Endothelial cell of umbilical vein (primary cell): Measurements from ENCODE around the gene KCP. TPM values are rescaled to one million over a fixed set of nuclear protein-coding genes. Genes with fewer than 3 reads are reported as not detected.

ENCODE experiments used
- BruUV-seq: library from RNA; stranded (reverse); fragments of 400-500 nt; replicated peaks from 2 replicates; lab custom pipeline; 2021; lab: Mats Ljungman, UMichigan
- CTCF ChIA-PET: fragments of 300-600, 350-600 bp; sonication (Branson Sonifier 250); formaldehyde crosslinking; loops from one replicate; lab custom pipeline; 2021; ENCODE audit warnings: antibody characterized with exemption, inconsistent platforms; lab: Charles Lee
- POLR2A ChIA-PET: fragments of 300-600, 350-600 bp; sonication (Branson Sonifier 250); formaldehyde crosslinking; loops from one replicate; lab custom pipeline; 2021; ENCODE audit warnings: antibody characterized with exemption, inconsistent platforms; lab: Charles Lee
- DNase-seq: peaks from one replicate; pipeline ENCODE4 v3.0.0-alpha.2; 2011; ENCODE audit warnings: low read depth, low spot score
- FAIRE-seq: peaks from 2 replicates; lab custom pipeline; 2011; peaks lifted over from hg19 to GRCh38; lab: Jason Lieb, UNC
- H2AFZ ChIP-seq: 2 replicates; pipeline ENCODE4 v1.6.0; 2012; ENCODE audit warnings: low read depth, low read length, control low read depth, inconsistent platforms
- H3K27ac ChIP-seq: 2 replicates; pipeline ENCODE4 v1.5.1; 2011; ENCODE audit warnings: low read depth, mild to moderate bottlenecking, control low read depth, low read length, moderate library complexity; ENCODE audit not compliant: insufficient read depth
- H3K27me3 ChIP-seq, 2 experiments: 2 replicates each; pipeline versions ENCODE4 v1.6.0 to v1.6.1; 2011; ENCODE audit warnings: low read length in 2 of 2, mixed read lengths in 1 of 2; ENCODE audit not compliant: control insufficient read depth in 2 of 2, insufficient read depth in 2 of 2
- H3K36me3 ChIP-seq, 2 experiments: 2 replicates in 1 of 2; 3 replicates in 1 of 2; pipeline ENCODE4 v1.5.1; 2011; ENCODE audit warnings: low read length in 2 of 2, mild to moderate bottlenecking in 1 of 2, moderate library complexity in 1 of 2; ENCODE audit not compliant: control insufficient read depth in 2 of 2, insufficient read depth in 2 of 2; ENCODE audit errors: extremely low read depth in 1 of 2
- H3K4me1 ChIP-seq: 3 replicates; pipeline ENCODE4 v1.5.1; 2011; ENCODE audit warnings: mild to moderate bottlenecking, low read length; ENCODE audit not compliant: control insufficient read depth, insufficient read depth; ENCODE audit errors: extremely low read depth
- H3K4me2 ChIP-seq: 2 replicates; pipeline ENCODE4 v1.6.1; 2011; ENCODE audit warnings: low read length, control low read depth, mixed read lengths; ENCODE audit not compliant: insufficient read depth
- H3K4me3 ChIP-seq, 3 experiments: fragments of 200-600 bp in 1 of 3; sonication (generic), shearing (Covaris generic) in 1 of 3; replicated peaks in 1 of 3; 2 replicates each; pipeline ENCODE4 v1.5.1; 2011 to 2016; ENCODE audit warnings: control low read depth in 3 of 3, low read length in 3 of 3, mild to moderate bottlenecking in 2 of 3, inconsistent platforms in 1 of 3, low read depth in 1 of 3, moderate library complexity in 1 of 3; ENCODE audit not compliant: insufficient read depth in 1 of 3
- H3K79me2 ChIP-seq: 2 replicates; pipeline ENCODE4 v1.6.0; 2012; ENCODE audit warnings: low read length, inconsistent platforms; ENCODE audit not compliant: control insufficient read depth, insufficient read depth
- H3K9ac ChIP-seq: replicated peaks from 2 replicates; pipeline ENCODE3; 2011; ENCODE audit warnings: low read length, control low read depth; ENCODE audit not compliant: insufficient read depth; ENCODE audit errors: extremely low read depth
- H3K9me1 ChIP-seq: replicated peaks from 3 replicates; pipeline ENCODE4 v1.6.0; 2011; ENCODE audit warnings: mild to moderate bottlenecking, low read length; ENCODE audit not compliant: control insufficient read depth, insufficient read depth; ENCODE audit errors: extremely low read depth
- H3K9me3 ChIP-seq: replicated peaks from 2 replicates; pipeline ENCODE4 v1.5.1; 2012; ENCODE audit warnings: low read length, inconsistent platforms; ENCODE audit not compliant: control insufficient read depth, insufficient read depth
- H4K20me1 ChIP-seq: replicated peaks from 2 replicates; pipeline ENCODE3; 2011; ENCODE audit warnings: mild to moderate bottlenecking, low read length; ENCODE audit not compliant: control insufficient read depth, insufficient read depth; ENCODE audit errors: extremely low read depth
- CTCF ChIP-seq, 2 donors: IDR thresholded peaks; 1 replicate in 1 of 2; 2 replicates in 1 of 2; pipeline ENCODE4 v1.5.1; 2011; ENCODE audit warnings: low read length in 2 of 2, mild to moderate bottlenecking in 2 of 2, moderate library complexity in 2 of 2, control low read depth in 1 of 2, inconsistent platforms in 1 of 2, low read depth in 1 of 2; ENCODE audit not compliant: insufficient read depth in 1 of 2; ENCODE audit errors: extremely low read depth in 1 of 2
- EZH2 ChIP-seq: IDR thresholded peaks from 2 replicates; pipeline ENCODE4 v1.6.1; 2012; ENCODE audit warnings: borderline replicate concordance, low read depth, mild to moderate bottlenecking, moderate library complexity, low read length, inconsistent platforms; ENCODE audit not compliant: severe bottlenecking
- FOS ChIP-seq: IDR thresholded peaks from 2 replicates; pipeline ENCODE4 v1.6.1; 2011; ENCODE audit warnings: mild to moderate bottlenecking, low read length, moderate library complexity, borderline replicate concordance; ENCODE audit not compliant: insufficient read depth
- GATA2 ChIP-seq: IDR thresholded peaks from 2 replicates; pipeline ENCODE4 v1.7.0; 2011; ENCODE audit warnings: low read depth, mild to moderate bottlenecking, moderate library complexity, mixed read lengths, low read length; ENCODE audit not compliant: insufficient read length, insufficient read depth
- JUN ChIP-seq: IDR thresholded peaks from 2 replicates; pipeline ENCODE4 v1.6.1; 2011; ENCODE audit warnings: borderline replicate concordance, low read depth; ENCODE audit not compliant: insufficient read length, insufficient read depth
- MAX ChIP-seq: IDR thresholded peaks from 2 replicates; pipeline ENCODE4 v1.6.1; 2011; ENCODE audit not compliant: insufficient read depth, insufficient read length
- MYC ChIP-seq: IDR thresholded peaks from one replicate; pipeline ENCODE4 v1.6.1; 2011; ENCODE audit warnings: mild to moderate bottlenecking, low read depth, low read length
- POLR2A ChIP-seq: IDR thresholded peaks from 2 replicates; pipeline ENCODE4 v1.6.1; 2012; ENCODE audit warnings: low read depth, mild to moderate bottlenecking, control low read depth, low read length
- POLR2AphosphoS5 ChIP-seq: IDR thresholded peaks from 2 replicates; pipeline ENCODE4 v1.6.1; 2012; ENCODE audit warnings: low read depth, mild to moderate bottlenecking, control low read depth, low read length, moderate library complexity; ENCODE audit not compliant: insufficient read depth
- dilution Hi-C: fragments of 300-500 bp; cut with MboI; formaldehyde crosslinking; loops from one replicate; pipeline ENCODE4 v1.15.0; 2019; ENCODE audit warnings: low sequenced_read_pairs; ENCODE audit not compliant: extremely low pct_ligation_motif_present
- intact Hi-C: fragments of 100-400 bp; cut with micrococcal nuclease; formaldehyde crosslinking; loops from one replicate; pipeline ENCODE4 v1.10.0; 2022
- polyA plus RNA-seq, 4 experiments: library from polyadenylated mRNA; depleted of rRNA in 3 of 4; stranded (reverse) in 3 of 4; unstranded in 1 of 4; fragments of >200 nt; gene quantifications; 2 replicates each; pipeline versions ENCODE4 v1.2.1 to v1.2.3, GENCODE V29; 2011 to 2012; ENCODE audit warnings: missing spikeins in 1 of 4
- total RNA-seq: library from RNA; stranded (reverse); gene quantifications from 2 replicates; pipeline ENCODE4 v1.2.3, GENCODE V29; 2021

Gene KCP
- total and polyA plus RNA-seq, 2 donors (not counting 3 experiments of a cell fraction or from before 2014, with no cell fraction given) = not detected

DNA sequence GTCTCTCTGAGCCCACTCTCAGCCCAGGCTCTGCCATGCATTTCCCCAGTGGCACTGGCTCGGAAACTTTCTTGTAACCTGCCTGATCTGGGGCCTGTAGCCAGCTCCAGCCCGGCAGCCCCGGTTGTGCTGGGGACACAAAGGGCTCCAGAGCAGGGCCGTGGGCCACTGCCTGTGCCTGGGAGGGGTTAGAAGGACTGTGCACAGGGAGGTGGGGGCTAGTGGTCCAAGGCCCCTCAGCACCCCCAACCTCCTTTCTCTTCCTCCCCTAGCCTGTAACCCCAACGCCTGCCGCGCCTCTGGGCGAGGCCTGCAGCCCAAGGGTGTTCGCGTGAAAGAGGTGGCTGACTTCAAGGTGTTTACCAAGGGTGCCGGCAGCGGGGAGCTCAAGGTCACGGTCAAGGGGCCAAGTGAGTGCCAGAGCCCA is 70.7 kb downstream of the KCP start:
- no TSS peak for BruUV-seq
- no peak overlapping the region for H3K4me3 ChIP-seq
- POLR2A ChIA-PET = no interaction called here
- CTCF ChIA-PET = no interaction called here
- FAIRE-seq (no peak), DNase-seq (no peak)
- no peak overlapping the region for H3K27ac ChIP-seq
- no peaks in the 10 kb centered on the region for H3K9me1 ChIP-seq
- H3K9me3 ChIP-seq = no peaks in the 10 kb centered on the region
- no peaks in the 10 kb centered on the region for H4K20me1 ChIP-seq
- no peaks in the 10 kb centered on the region for H3K27me3 ChIP-seq
- dilution Hi-C loops (no loop called here), intact Hi-C loops (no loop called here)
- H3K79me2 ChIP-seq = peaks cover under 1% of the 10 kb centered on the region
- no peak for TF ChIP-seq FOS
- TF ChIP-seq POLR2AphosphoS5 = no peak
- TF ChIP-seq MAX = no peak
- no peak for TF ChIP-seq MYC
- TF ChIP-seq CTCF (IDR thresholded peaks at IDR 0.05; ENCODE audit: extremely low read depth in 1 of 2, insufficient read depth in 1 of 2, low read depth in 1 of 2, low read length in 2 of 2) = no peak
- no peak for TF ChIP-seq GATA2
- no peak for TF ChIP-seq EZH2
- TF ChIP-seq POLR2A = no peak
- no peak for TF ChIP-seq JUN
- H3K4me2 ChIP-seq = no peak overlapping the region
- no peak overlapping the region for H3K9ac ChIP-seq
- no peaks in the 10 kb centered on the region for H3K4me1 ChIP-seq
- peaks cover 11 to 78% of the 10 kb centered on the region in 2 experiments for H3K36me3 ChIP-seq
- no peak overlapping the region for H2AFZ ChIP-seq
